22Rv1 (cell line): ENCODE measurements around the gene BCAT1.
"Not testable (repeated sequence)": the region's sequence is repeated elsewhere in the genome, so short reads cannot be mapped to it uniquely, and the experiment has no call there.

Experiments used
- H3K27ac ChIP-seq: fragments of 450-650 bp; 2 replicates; pipeline ENCODE4 v1.5.1; 2017
- CTCF ChIP-seq: fragments of 450-650 bp; IDR thresholded peaks from 2 replicates; pipeline ENCODE4 v1.5.1; 2017; ENCODE audit warnings: mild to moderate bottlenecking
- ZFX ChIP-seq: fragments of 450-650 bp; IDR thresholded peaks from 2 replicates; pipeline ENCODE4 v1.6.1; 2017; ENCODE audit warnings: antibody characterized with exemption, borderline replicate concordance

BCAT1 gene

GRCh38 chr12:24884911-24885310, 64.0 kb downstream of the BCAT1 start:
- TF ChIP-seq CTCF (no peak), ZFX (no peak)
- no peak overlapping the region for H3K27ac ChIP-seq

- TF ChIP-seq CTCF, result no peak
- no peak for TF ChIP-seq ZFX
- no peak overlapping the region for H3K27ac ChIP-seq
Measured at GRCh38 chr12:24881724-24882371, 67.1 kb downstream of the BCAT1 start.

GRCh38 chr12:24881227-24881626, 67.7 kb downstream of the BCAT1 start:
- H3K27ac ChIP-seq, result no peak overlapping the region
- TF ChIP-seq CTCF (no peak), ZFX (no peak)

- TF ChIP-seq ZFX (no peak), CTCF (no peak)
- no peak overlapping the region for H3K27ac ChIP-seq
Measured at GRCh38 chr12:24880732-24881131, 68.2 kb downstream of the BCAT1 start.

- TF ChIP-seq CTCF (no peak), ZFX (no peak)
- no peak overlapping the region for H3K27ac ChIP-seq
Measured at GRCh38 chr12:24879644-24880043, 69.3 kb downstream of the BCAT1 start.

GRCh38 chr12:24875014-24875413, 73.9 kb downstream of the BCAT1 start:
- H3K27ac ChIP-seq, result no peak overlapping the region
- TF ChIP-seq CTCF, result no peak
- TF ChIP-seq ZFX, result no peak

GRCh38 chr12:24872211-24872610, 76.7 kb downstream of the BCAT1 start:
- TF ChIP-seq ZFX, result no peak
- TF ChIP-seq CTCF, result no peak
- H3K27ac ChIP-seq, result no peak overlapping the region

GRCh38 chr12:24866139-24866538, 82.8 kb downstream of the BCAT1 start:
- H3K27ac ChIP-seq, result not testable (repeated sequence)
